HepG2 (cell line): ENCODE measurements around the gene NTMT1. TPM values are rescaled to one million over a fixed set of nuclear protein-coding genes. Genes with fewer than 3 reads are reported as not detected.

Source experiments
- ATAC-seq: fragments of 200-7000 bp; cut with Tn5 transposase; 3 replicates; pipeline ENCODE4 v1.9.1; 2020; ENCODE audit warnings: mild to moderate bottlenecking, moderate library complexity
- BruUV-seq: library from RNA; stranded (reverse); fragments of 400-500 nt; replicated peaks from 2 replicates; lab custom pipeline; 2021; lab: Mats Ljungman, UMichigan
- CTCF ChIA-PET: fragments of 300-600 bp; formaldehyde crosslinking; extraction: SDS; loops from one replicate; lab custom pipeline; 2021; ENCODE audit warnings: low total read pairs, inconsistent platforms, low intra/inter-chr PET ratio; lab: Yijun Ruan, JAX
- POLR2A ChIA-PET: fragments of 350-600 bp; sonication (Branson Sonifier 250); formaldehyde crosslinking; loops from one replicate; lab custom pipeline; 2020; ENCODE audit warnings: antibody characterized with exemption, inconsistent platforms; lab: Yijun Ruan, JAX
- DNase-seq: peaks from one replicate; pipeline ENCODE4 v3.0.0-alpha.2; 2015; ENCODE audit warnings: low spot score
- FAIRE-seq: peaks from 3 replicates; lab custom pipeline; 2011; peaks lifted over from hg19 to GRCh38; lab: Jason Lieb, UNC
- H2AFZ ChIP-seq: one replicate; pipeline ENCODE4 v1.6.1; 2011; ENCODE audit warnings: low read length, inconsistent platforms
- H3K27ac ChIP-seq: fragments of 300-600 bp; 3 replicates; pipeline ENCODE4 v1.8.0; 2011; ENCODE audit warnings: mixed run types, mild to moderate bottlenecking, mixed read lengths, low read length, inconsistent platforms; ENCODE audit not compliant: insufficient read depth; ENCODE audit errors: extremely low read length
- H3K27me3 ChIP-seq, 2 experiments: fragments of 200-600 bp in 1 of 2; 2 replicates in 1 of 2; 3 replicates in 1 of 2; pipeline versions ENCODE4 v1.6.0 to v1.8.0; 2011; ENCODE audit warnings: low read length in 2 of 2, mild to moderate bottlenecking in 2 of 2, moderate library complexity in 2 of 2, inconsistent platforms in 1 of 2; ENCODE audit not compliant: insufficient read depth in 2 of 2, control insufficient read depth in 1 of 2
- H3K36me3 ChIP-seq, 2 experiments: fragments of 200-600 bp in 1 of 2; replicated peaks in 1 of 2; 2 replicates in 1 of 2; 3 replicates in 1 of 2; pipeline versions ENCODE4 v1.5.1 to v1.8.0; 2011; ENCODE audit warnings: low read length in 2 of 2, inconsistent platforms in 1 of 2; ENCODE audit not compliant: insufficient read depth in 2 of 2, control insufficient read depth in 1 of 2
- H3K4me1 ChIP-seq: 2 replicates; pipeline ENCODE4 v1.5.1; 2012; ENCODE audit warnings: low read length, inconsistent platforms; ENCODE audit not compliant: insufficient read depth
- H3K4me2 ChIP-seq: 2 replicates; pipeline ENCODE4 v1.6.0; 2011; ENCODE audit warnings: low read depth, low read length, inconsistent platforms
- H3K4me3 ChIP-seq, 3 experiments: fragments of 200-600 bp in 1 of 3; sonication (generic), shearing (Covaris generic) in 1 of 3; replicated peaks in 1 of 3; 2 replicates each; pipeline ENCODE4 v1.5.1; 2011 to 2016; ENCODE audit warnings: low read length in 3 of 3, inconsistent platforms in 2 of 3, low read depth in 2 of 3, mild to moderate bottlenecking in 2 of 3, control low read depth in 1 of 3, mixed read lengths in 1 of 3; ENCODE audit not compliant: insufficient read depth in 1 of 3
- H3K79me2 ChIP-seq: one replicate; pipeline ENCODE4 v1.6.1; 2011; ENCODE audit warnings: low read length, inconsistent platforms; ENCODE audit not compliant: insufficient read depth
- H3K9ac ChIP-seq: 2 replicates; pipeline ENCODE4 v1.6.0; 2011; ENCODE audit warnings: mild to moderate bottlenecking, low read depth, low read length, inconsistent platforms; ENCODE audit not compliant: insufficient read depth
- H3K9me3 ChIP-seq: 2 replicates; pipeline ENCODE4 v1.5.1; 2012; ENCODE audit warnings: mild to moderate bottlenecking, low read length
- H4K20me1 ChIP-seq: 2 replicates; pipeline ENCODE4 v1.6.0; 2011; ENCODE audit warnings: inconsistent platforms, mild to moderate bottlenecking, low read length, moderate library complexity; ENCODE audit not compliant: insufficient read depth
- HDAC6 ChIP-seq: fragments of 200-600 bp; sonication (generic); IDR thresholded peaks from 2 replicates; pipeline ENCODE4 v1.7.0; 2017; ENCODE audit warnings: mild to moderate bottlenecking, antibody characterized with exemption, low read length, low read depth
- ISX ChIP-seq: sonication (generic); formaldehyde crosslinking; conservative IDR thresholded peaks from 2 replicates; pipeline ENCODE4 v1.5.0; 2020; ENCODE audit warnings: missing genetic modification reagents
- KLF13 ChIP-seq: sonication (generic); formaldehyde crosslinking; IDR thresholded peaks from 2 replicates; pipeline ENCODE4 v1.4.0; 2020; ENCODE audit warnings: mild to moderate bottlenecking, missing genetic modification reagents
- NCOA5 ChIP-seq: sonication (generic); formaldehyde crosslinking; IDR thresholded peaks from 2 replicates; pipeline ENCODE4 v1.4.0; 2020; ENCODE audit warnings: missing genetic modification reagents
- NR2F2 ChIP-seq: IDR thresholded peaks from 2 replicates; pipeline ENCODE4 v1.6.1; 2012; ENCODE audit warnings: low read depth, inconsistent platforms, borderline replicate concordance
- RNF2 ChIP-seq: fragments of 450-650 bp; conservative IDR thresholded peaks from 2 replicates; pipeline ENCODE4 v1.6.1; 2016; ENCODE audit warnings: low read depth
- SNRNP70 ChIP-seq: fragments of 200-400 bp; formaldehyde crosslinking; IDR thresholded peaks from 2 replicates; pipeline ENCODE4 v1.6.1; 2017; ENCODE audit warnings: mild to moderate bottlenecking, low read depth, low read length, moderate library complexity
- TMF1 ChIP-seq: sonication (generic); formaldehyde crosslinking; IDR thresholded peaks from 2 replicates; pipeline ENCODE4 v1.8.1; 2022; ENCODE audit warnings: low read depth, missing genetic modification reagents
- WGBS: methylation state at CpG from one replicate; pipeline ENCODE4 v1.1.6; 2017; ENCODE audit warnings: low lambda C conversion rate; 5-methylcytosine and 5-hydroxymethylcytosine counted together
- in situ Hi-C: cut with HindIII; loops from 2 replicates; pipeline ENCODE4 v1.10.0; 2017; ENCODE audit warnings: low pct_unique_long_range_greater_than_20kb; ENCODE audit not compliant: extremely low pct_ligation_motif_present
- intact Hi-C: fragments of 100-400 bp; cut with micrococcal nuclease; formaldehyde crosslinking; loops from one replicate; pipeline ENCODE4 v1.10.0; 2022; ENCODE audit not compliant: unreplicated experiment
- polyA plus RNA-seq, 8 experiments: library from polyadenylated mRNA; depleted of rRNA in 3 of 8; stranded (reverse) in 7 of 8; unstranded in 1 of 8; fragments of >200 nt; fragmentation: Illumina TruSeq in 4 of 8; extraction: Trizol in 4 of 8; gene quantifications; 2 replicates each; pipeline versions ENCODE4 v1.2.1 to v1.2.3, GENCODE V29; 2011 to 2016; ENCODE audit warnings: low read depth in 4 of 8, missing spikeins in 1 of 8, mixed read lengths in 1 of 8; ENCODE audit not compliant: insufficient read depth in 1 of 8
- total RNA-seq, 5 experiments: library from RNA; depleted of rRNA; stranded (reverse); fragments of >200 nt; fragmentation: Illumina TruSeq; extraction: Trizol; gene quantifications; 2 replicates each; pipeline ENCODE4 v1.2.3, GENCODE V29; 2016; ENCODE audit warnings: low read depth in 1 of 5
- TF ChIP-seq, protein P1 (sequence below): sonication (generic); formaldehyde crosslinking; IDR thresholded peaks from 2 replicates; pipeline ENCODE4 v1.4.0; 2020; ENCODE audit warnings: missing genetic modification reagents
- TF ChIP-seq, protein P2 (sequence below): sonication (generic); formaldehyde crosslinking; IDR thresholded peaks from one replicate; pipeline ENCODE4 v1.5.1; 2020; ENCODE audit warnings: mild to moderate bottlenecking, missing genetic modification reagents; ENCODE audit errors: not compliant biosample characterization

Gene NTMT1
- total and polyA plus RNA-seq, 2 of the 13 experiments (the other 11 are each of a cell fraction or from before 2014, with no cell fraction given): 49.1 to 53.8 TPM

DNA sequence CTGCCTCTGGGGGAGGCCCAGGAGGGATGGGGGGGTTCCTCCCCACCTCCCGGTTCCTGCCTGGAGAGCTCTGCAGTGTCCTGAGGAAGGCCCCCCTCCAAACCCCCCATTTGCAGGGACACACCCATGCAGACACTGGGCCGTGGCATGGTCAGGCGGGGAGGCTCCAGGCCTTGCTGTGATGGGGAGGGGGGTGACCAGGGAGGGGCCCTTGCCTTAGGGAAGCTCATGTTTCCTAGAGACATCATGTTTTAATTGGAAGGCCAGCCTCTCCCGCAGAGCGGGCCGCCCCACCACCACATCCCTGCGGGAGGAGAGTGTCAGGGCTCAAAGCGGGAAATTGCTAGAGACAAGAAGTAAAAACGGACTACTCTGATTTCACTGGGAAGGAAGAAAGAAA, 51.5 kb downstream of the NTMT1 start (continued):
- TF ChIP-seq HDAC6 (no peak), SNRNP70 (no peak), KLF13 (CRISPR knock-in tag) (no peak), NCOA5 (CRISPR knock-in tag) (no peak), NR2F2 (no peak), ISX (CRISPR knock-in tag) (no peak)
- TF ChIP-seq, protein P1, sequence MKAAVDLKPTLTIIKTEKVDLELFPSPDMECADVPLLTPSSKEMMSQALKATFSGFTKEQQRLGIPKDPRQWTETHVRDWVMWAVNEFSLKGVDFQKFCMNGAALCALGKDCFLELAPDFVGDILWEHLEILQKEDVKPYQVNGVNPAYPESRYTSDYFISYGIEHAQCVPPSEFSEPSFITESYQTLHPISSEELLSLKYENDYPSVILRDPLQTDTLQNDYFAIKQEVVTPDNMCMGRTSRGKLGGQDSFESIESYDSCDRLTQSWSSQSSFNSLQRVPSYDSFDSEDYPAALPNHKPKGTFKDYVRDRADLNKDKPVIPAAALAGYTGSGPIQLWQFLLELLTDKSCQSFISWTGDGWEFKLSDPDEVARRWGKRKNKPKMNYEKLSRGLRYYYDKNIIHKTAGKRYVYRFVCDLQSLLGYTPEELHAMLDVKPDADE (CRISPR knock-in tag): no peak

DNA sequence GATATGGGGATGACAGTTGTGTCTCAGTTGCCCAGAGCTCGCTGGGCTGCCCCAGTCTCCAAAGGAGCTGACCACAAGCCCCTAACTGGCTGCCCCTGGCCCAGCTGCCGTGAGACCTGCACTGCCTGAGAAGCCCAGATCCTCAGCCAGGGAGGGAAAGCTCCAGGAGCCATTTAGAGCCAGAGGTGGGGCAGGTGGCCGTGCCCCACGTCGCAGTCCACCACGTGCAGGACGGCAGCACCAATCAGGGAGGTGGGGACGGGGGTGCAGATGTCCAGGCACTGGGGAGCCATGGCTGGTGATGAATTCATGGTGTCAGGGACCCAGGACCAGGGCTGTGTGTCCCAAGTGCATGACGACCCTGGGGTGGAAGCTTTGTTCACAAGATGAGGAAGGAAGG, 52.9 kb downstream of the NTMT1 start:
- BruUV-seq: no TSS peak
- FAIRE-seq: no peak
- H3K27ac ChIP-seq: no peak overlapping the region
- no peaks in the 10 kb centered on the region for H3K79me2 ChIP-seq
- no peak overlapping the region for H3K4me2 ChIP-seq
- H2AFZ ChIP-seq: no peak overlapping the region
- peaks cover 5 to 72% of the 10 kb centered on the region in 2 experiments; a peak in 4 of 5 replicates for H3K27me3 ChIP-seq
- intact Hi-C loops (no loop called here), in situ Hi-C loops (no loop called here)
- ChIA-PET POLR2A (no interaction called here), CTCF (no interaction called here)
- no peak for ATAC-seq
- H3K9me3 ChIP-seq: no peaks in the 10 kb centered on the region
- no peaks in the 10 kb centered on the region for H4K20me1 ChIP-seq
- H3K4me3 ChIP-seq: no peak overlapping the region
- no peaks in the 10 kb centered on the region for H3K4me1 ChIP-seq
- H3K9ac ChIP-seq: no peak overlapping the region
- 0% methylated on average over 2 of the region's 9 CpGs for WGBS
- no peaks in the 10 kb centered on the region for H3K36me3 ChIP-seq
- DNase-seq: no peak
- no peak for TF ChIP-seq TMF1 (CRISPR knock-in tag)
- TF ChIP-seq RNF2: no peak
- TF ChIP-seq, protein P2, sequence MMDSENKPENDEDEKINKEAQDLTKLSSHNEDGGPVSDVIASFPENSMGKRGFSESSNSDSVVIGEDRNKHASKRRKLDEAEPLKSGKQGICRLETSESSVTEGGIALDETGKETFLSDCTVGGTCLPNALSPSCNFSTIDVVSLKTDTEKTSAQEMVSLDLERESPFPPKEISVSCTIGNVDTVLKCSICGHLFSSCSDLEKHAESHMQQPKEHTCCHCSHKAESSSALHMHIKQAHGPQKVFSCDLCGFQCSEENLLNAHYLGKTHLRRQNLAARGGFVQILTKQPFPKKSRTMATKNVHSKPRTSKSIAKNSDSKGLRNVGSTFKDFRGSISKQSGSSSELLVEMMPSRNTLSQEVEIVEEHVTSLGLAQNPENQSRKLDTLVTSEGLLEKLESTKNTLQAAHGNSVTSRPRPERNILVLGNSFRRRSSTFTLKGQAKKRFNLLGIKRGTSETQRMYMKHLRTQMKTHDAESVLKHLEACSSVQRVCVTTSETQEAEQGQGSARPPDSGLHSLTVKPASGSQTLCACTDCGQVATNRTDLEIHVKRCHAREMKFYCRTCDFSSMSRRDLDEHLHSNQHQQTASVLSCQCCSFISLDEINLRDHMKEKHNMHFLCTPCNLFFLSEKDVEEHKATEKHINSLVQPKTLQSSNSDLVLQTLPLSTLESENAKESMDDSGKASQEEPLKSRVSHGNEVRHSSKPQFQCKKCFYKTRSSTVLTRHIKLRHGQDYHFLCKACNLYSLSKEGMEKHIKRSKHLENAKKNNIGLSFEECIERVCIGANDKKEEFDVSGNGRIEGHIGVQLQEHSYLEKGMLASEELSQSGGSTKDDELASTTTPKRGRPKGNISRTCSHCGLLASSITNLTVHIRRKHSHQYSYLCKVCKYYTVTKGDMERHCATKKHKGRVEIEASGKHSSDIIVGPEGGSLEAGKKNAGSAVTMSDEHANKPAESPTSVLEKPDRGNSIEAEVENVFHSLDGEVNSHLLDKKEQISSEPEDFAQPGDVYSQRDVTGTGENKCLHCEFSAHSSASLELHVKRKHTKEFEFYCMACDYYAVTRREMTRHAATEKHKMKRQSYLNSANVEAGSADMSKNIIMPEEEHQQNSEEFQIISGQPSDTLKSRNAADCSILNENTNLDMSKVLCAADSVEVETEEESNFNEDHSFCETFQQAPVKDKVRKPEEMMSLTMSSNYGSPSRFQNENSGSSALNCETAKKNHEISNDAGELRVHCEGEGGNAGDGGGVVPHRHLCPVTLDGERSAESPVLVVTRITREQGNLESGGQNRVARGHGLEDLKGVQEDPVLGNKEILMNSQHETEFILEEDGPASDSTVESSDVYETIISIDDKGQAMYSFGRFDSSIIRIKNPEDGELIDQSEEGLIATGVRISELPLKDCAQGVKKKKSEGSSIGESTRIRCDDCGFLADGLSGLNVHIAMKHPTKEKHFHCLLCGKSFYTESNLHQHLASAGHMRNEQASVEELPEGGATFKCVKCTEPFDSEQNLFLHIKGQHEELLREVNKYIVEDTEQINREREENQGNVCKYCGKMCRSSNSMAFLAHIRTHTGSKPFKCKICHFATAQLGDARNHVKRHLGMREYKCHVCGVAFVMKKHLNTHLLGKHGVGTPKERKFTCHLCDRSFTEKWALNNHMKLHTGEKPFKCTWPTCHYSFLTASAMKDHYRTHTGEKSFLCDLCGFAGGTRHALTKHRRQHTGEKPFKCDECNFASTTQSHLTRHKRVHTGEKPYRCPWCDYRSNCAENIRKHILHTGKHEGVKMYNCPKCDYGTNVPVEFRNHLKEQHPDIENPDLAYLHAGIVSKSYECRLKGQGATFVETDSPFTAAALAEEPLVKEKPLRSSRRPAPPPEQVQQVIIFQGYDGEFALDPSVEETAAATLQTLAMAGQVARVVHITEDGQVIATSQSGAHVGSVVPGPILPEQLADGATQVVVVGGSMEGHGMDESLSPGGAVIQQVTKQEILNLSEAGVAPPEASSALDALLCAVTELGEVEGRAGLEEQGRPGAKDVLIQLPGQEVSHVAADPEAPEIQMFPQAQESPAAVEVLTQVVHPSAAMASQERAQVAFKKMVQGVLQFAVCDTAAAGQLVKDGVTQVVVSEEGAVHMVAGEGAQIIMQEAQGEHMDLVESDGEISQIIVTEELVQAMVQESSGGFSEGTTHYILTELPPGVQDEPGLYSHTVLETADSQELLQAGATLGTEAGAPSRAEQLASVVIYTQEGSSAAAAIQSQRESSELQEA: no peak
